Karpas-422 (cell line): ENCODE measurements around the gene ANKRD52. TPM values are rescaled to one million over a fixed set of nuclear protein-coding genes. Genes with fewer than 3 reads are reported as not detected.

Experiments
- DNase-seq: peaks from one replicate; pipeline ENCODE4 v3.0.0-alpha.2; 2015
- H2AFZ ChIP-seq: fragments of 200-600 bp; sonication (generic); 2 replicates; pipeline ENCODE4 v1.6.1; 2014; ENCODE audit warnings: antibody characterized with exemption, low read length, mixed read lengths
- H3K27ac ChIP-seq: fragments of 200-600 bp; sonication (generic); 2 replicates; pipeline ENCODE4 v1.5.1; 2014; ENCODE audit warnings: mild to moderate bottlenecking, low read length, moderate library complexity
- H3K27me3 ChIP-seq: fragments of 200-600 bp; sonication (generic); 2 replicates; pipeline ENCODE4 v1.6.1; 2014; ENCODE audit warnings: low read length, mixed read lengths
- H3K36me3 ChIP-seq: fragments of 200-600 bp; sonication (generic); 2 replicates; pipeline ENCODE4 v1.6.1; 2014; ENCODE audit warnings: low read length, mixed read lengths; ENCODE audit not compliant: insufficient read depth
- H3K4me1 ChIP-seq: fragments of 200-600 bp; sonication (generic); 2 replicates; pipeline ENCODE4 v1.6.1; 2014; ENCODE audit warnings: mild to moderate bottlenecking, low read length, mixed read lengths
- H3K4me2 ChIP-seq: fragments of 200-600 bp; sonication (generic); 2 replicates; pipeline ENCODE4 v1.6.1; 2014; ENCODE audit warnings: low read length, low read depth, mild to moderate bottlenecking; ENCODE audit not compliant: poor library complexity, severe bottlenecking
- H3K4me3 ChIP-seq: fragments of 200-600 bp; sonication (generic); 2 replicates; pipeline ENCODE4 v1.5.1; 2014; ENCODE audit warnings: mild to moderate bottlenecking, antibody characterized with exemption, low read length, mixed read lengths
- H3K79me2 ChIP-seq: fragments of 200-600 bp; sonication (generic); 2 replicates; pipeline ENCODE4 v1.6.1; 2014; ENCODE audit warnings: mild to moderate bottlenecking, low read length, mixed read lengths
- H3K9ac ChIP-seq: fragments of 200-600 bp; sonication (generic); 2 replicates; pipeline ENCODE4 v1.6.0; 2014; ENCODE audit warnings: low read length
- H3K9me2 ChIP-seq: fragments of 200-600 bp; sonication (generic), shearing (Covaris generic); replicated peaks from 2 replicates; pipeline ENCODE4 v1.6.0; 2014; ENCODE audit warnings: mild to moderate bottlenecking, low read length, moderate library complexity; ENCODE audit not compliant: insufficient read depth
- H3K9me3 ChIP-seq: fragments of 300-700, 200-600 bp; sonication (generic); 2 replicates; pipeline ENCODE4 v1.6.1; 2014; ENCODE audit warnings: low read length, mixed read lengths
- H4K20me1 ChIP-seq: fragments of 200-600 bp; sonication (generic); 2 replicates; pipeline ENCODE4 v1.6.1; 2014; ENCODE audit warnings: mild to moderate bottlenecking, antibody characterized with exemption, low read length, low read depth; ENCODE audit not compliant: insufficient read depth
- total RNA-seq: library from RNA; depleted of rRNA; stranded (reverse); fragments of >200 nt; shearing (Covaris generic); gene quantifications from 2 replicates; pipeline ENCODE4 v1.2.3, GENCODE V29; 2014; ENCODE audit warnings: low replicate concordance

ANKRD52 gene
- total RNA-seq, 1 experiment from 2014 or later: 14.3 TPM

GRCh38 chr12:56221757-56222530 is 36.2 kb downstream of the ANKRD52 start, which contains the start of gene RNF41:
TSS of gene RNF41 (minus strand) at chr12:56221922. CDS start at chr12:56214047, 7,875 bp downstream.
- peak within 1 kb of the TSS; percentile 95 for H3K4me2 ChIP-seq
- peak within 1 kb of the TSS; percentile 90 for H2AFZ ChIP-seq
- H3K9me3 ChIP-seq: no peaks in the 10 kb centered on the region
- peak; percentile 98 for DNase-seq
- H4K20me1 ChIP-seq: no peaks in the 10 kb centered on the region
- H3K4me1 ChIP-seq: peaks cover 37% of the 10 kb centered on the region
- no peaks in the 10 kb centered on the region for H3K9me2 ChIP-seq
- H3K4me3 ChIP-seq: peak within 1 kb of the TSS; percentile 91
- H3K36me3 ChIP-seq: 0 out of 2 replicates have a peak, but pooled peaks cover 3% of the 10 kb centered on the region
- H3K9ac ChIP-seq: peak within 1 kb of the TSS; percentile 86
- peaks cover 49% of the 10 kb centered on the region for H3K79me2 ChIP-seq
- no peaks in the 10 kb centered on the region for H3K27me3 ChIP-seq
- peak within 1 kb of the TSS; percentile 86 for H3K27ac ChIP-seq

GRCh38 chr12:56221232-56221756 is 36.9 kb downstream of the ANKRD52 start:
- Histone ChIP-seq H3K9me2 (no peaks in the 10 kb centered on the region), H3K4me3 (peak overlapping the region; percentile 91), H4K20me1 (no peaks in the 10 kb centered on the region), H3K4me1 (peaks cover 37% of the 10 kb centered on the region), H3K4me2 (peak overlapping the region; percentile 95), H3K27me3 (no peaks in the 10 kb centered on the region), H3K27ac (peak overlapping the region; percentile 86), H2AFZ (peak overlapping the region; percentile 90), H3K9me3 (no peaks in the 10 kb centered on the region), H3K79me2 (peaks cover 52% of the 10 kb centered on the region), H3K9ac (peak overlapping the region; percentile 86), H3K36me3 (peaks cover 4% of the 10 kb centered on the region; the same call in 1 of the 2 replicates)
- DNase-seq: no peak

- H3K4me2 ChIP-seq: peak overlapping the region; percentile 95
- H3K79me2 ChIP-seq: peaks cover 56% of the 10 kb centered on the region
- H3K9ac ChIP-seq: peak overlapping the region; percentile 86
- no peaks in the 10 kb centered on the region for H3K27me3 ChIP-seq
- no peak overlapping the region for H2AFZ ChIP-seq
- peaks cover 4% of the 10 kb centered on the region; the same call in 1 of the 2 replicates for H3K36me3 ChIP-seq
- no peaks in the 10 kb centered on the region for H3K9me3 ChIP-seq
- no peaks in the 10 kb centered on the region for H4K20me1 ChIP-seq
- peak overlapping the region; percentile 86 for H3K27ac ChIP-seq
- peaks cover 37% of the 10 kb centered on the region for H3K4me1 ChIP-seq
- peak overlapping the region; percentile 91 for H3K4me3 ChIP-seq
- no peaks in the 10 kb centered on the region for H3K9me2 ChIP-seq
- DNase-seq: peak; percentile 68
Observed at GRCh38 chr12:56220611-56221231, 37.5 kb downstream of the ANKRD52 start.

GRCh38 chr12:56219840-56220239 is 38.3 kb downstream of the ANKRD52 start:
- peaks cover 51% of the 10 kb centered on the region for H3K79me2 ChIP-seq
- H3K4me1 ChIP-seq: peaks cover 28% of the 10 kb centered on the region
- H3K36me3 ChIP-seq: peaks cover 4% of the 10 kb centered on the region; the same call in 1 of the 2 replicates
- no peaks in the 10 kb centered on the region for H3K9me3 ChIP-seq
- no peak for DNase-seq
- H3K9ac ChIP-seq: no peak overlapping the region
- H3K4me2 ChIP-seq: peak overlapping the region; percentile 95
- no peaks in the 10 kb centered on the region for H3K27me3 ChIP-seq
- no peak overlapping the region for H2AFZ ChIP-seq
- no peaks in the 10 kb centered on the region for H4K20me1 ChIP-seq
- 0 out of 2 replicates have a peak overlapping the region, but pooled peaks have one; percentile 86 for H3K27ac ChIP-seq
- H3K9me2 ChIP-seq: no peaks in the 10 kb centered on the region
- no peak overlapping the region for H3K4me3 ChIP-seq

GRCh38 chr12:56216461-56216860 is 41.7 kb downstream of the ANKRD52 start:
- H3K79me2 ChIP-seq: peaks cover 40% of the 10 kb centered on the region
- H2AFZ ChIP-seq: no peak overlapping the region
- peaks cover 25% of the 10 kb centered on the region for H3K36me3 ChIP-seq
- H3K4me3 ChIP-seq: no peak overlapping the region
- no peak for DNase-seq
- peaks cover 12% of the 10 kb centered on the region for H3K4me1 ChIP-seq
- no peak overlapping the region for H3K27ac ChIP-seq
- no peak overlapping the region for H3K4me2 ChIP-seq
- no peak overlapping the region for H3K9ac ChIP-seq
- no peaks in the 10 kb centered on the region for H3K27me3 ChIP-seq
- H3K9me3 ChIP-seq: no peaks in the 10 kb centered on the region
- H4K20me1 ChIP-seq: no peaks in the 10 kb centered on the region
- no peaks in the 10 kb centered on the region for H3K9me2 ChIP-seq

- DNase-seq: no peak
- H3K9me3 ChIP-seq: no peaks in the 10 kb centered on the region
- H3K27me3 ChIP-seq: no peaks in the 10 kb centered on the region
- H4K20me1 ChIP-seq: no peaks in the 10 kb centered on the region
- H3K36me3 ChIP-seq: peaks cover 34% of the 10 kb centered on the region
- H3K27ac ChIP-seq: no peak overlapping the region
- H3K4me3 ChIP-seq: no peak overlapping the region
- H3K79me2 ChIP-seq: peaks cover 19% of the 10 kb centered on the region
- no peaks in the 10 kb centered on the region for H3K9me2 ChIP-seq
- H3K4me2 ChIP-seq: no peak overlapping the region
- H3K4me1 ChIP-seq: no peaks in the 10 kb centered on the region
- H2AFZ ChIP-seq: no peak overlapping the region
- H3K9ac ChIP-seq: no peak overlapping the region
Observed at GRCh38 chr12:56213878-56214277, 44.3 kb downstream of the ANKRD52 start.

GRCh38 chr12:56212361-56212760 is 45.8 kb downstream of the ANKRD52 start:
- Histone ChIP-seq H2AFZ (no peak overlapping the region), H3K27ac (no peak overlapping the region), H3K4me2 (no peak overlapping the region), H3K79me2 (peaks cover 11% of the 10 kb centered on the region), H3K36me3 (peaks cover 41% of the 10 kb centered on the region), H3K9me3 (no peaks in the 10 kb centered on the region), H4K20me1 (no peaks in the 10 kb centered on the region), H3K4me3 (no peak overlapping the region), H3K27me3 (no peaks in the 10 kb centered on the region), H3K4me1 (peaks cover 10% of the 10 kb centered on the region), H3K9me2 (no peaks in the 10 kb centered on the region), H3K9ac (no peak overlapping the region)
- no peak for DNase-seq

- Histone ChIP-seq H4K20me1 (no peaks in the 10 kb centered on the region), H3K4me1 (peaks cover 30% of the 10 kb centered on the region), H3K4me3 (no peak overlapping the region), H3K9me3 (no peaks in the 10 kb centered on the region), H3K27ac (peak overlapping the region; percentile 67), H3K36me3 (peaks cover 41% of the 10 kb centered on the region), H3K27me3 (no peaks in the 10 kb centered on the region), H3K79me2 (no peaks in the 10 kb centered on the region), H3K4me2 (no peak overlapping the region), H3K9ac (no peak overlapping the region), H2AFZ (no peak overlapping the region), H3K9me2 (no peaks in the 10 kb centered on the region)
- DNase-seq: peak; percentile 61
Observed at GRCh38 chr12:56208006-56208405, 50.2 kb downstream of the ANKRD52 start.
